WERI-Rb-1 (cell line): ENCODE measurements around the gene HOXB3.

ENCODE experiments used
- DNase-seq: peaks from one replicate; pipeline ENCODE4 v3.0.0-alpha.2; 2020
- H3K27ac ChIP-seq: fragments of 250-450 bp; sonication (Bioruptor Pico); 2 replicates; pipeline ENCODE4 v1.5.1; 2020; ENCODE audit warnings: mild to moderate bottlenecking, moderate library complexity
- H3K27me3 ChIP-seq: fragments of 250-450 bp; sonication (Bioruptor Pico); 2 replicates; pipeline ENCODE4 v1.5.1; 2021; ENCODE audit warnings: mild to moderate bottlenecking, low read depth, moderate library complexity; ENCODE audit not compliant: insufficient read depth, severe bottlenecking
- H3K36me3 ChIP-seq: fragments of 250-450 bp; sonication (Bioruptor Pico); 2 replicates; pipeline ENCODE4 v1.5.1; 2020; ENCODE audit warnings: mild to moderate bottlenecking, moderate library complexity
- H3K4me3 ChIP-seq: 2 replicates; pipeline ENCODE4 v1.5.1; 2011; ENCODE audit warnings: low read depth, mild to moderate bottlenecking, control low read depth, low read length
- H3K9me3 ChIP-seq: fragments of 250-450 bp; sonication (Bioruptor Pico); 2 replicates; pipeline ENCODE4 v1.5.1; 2021; ENCODE audit warnings: mild to moderate bottlenecking, moderate library complexity; ENCODE audit not compliant: severe bottlenecking
- TF ChIP-seq, protein P1 (sequence below): IDR thresholded peaks from 2 replicates; pipeline ENCODE4 v1.5.1; 2011; ENCODE audit warnings: low read depth, mild to moderate bottlenecking, control low read depth, inconsistent platforms, low read length

HOXB3 gene

DNA sequence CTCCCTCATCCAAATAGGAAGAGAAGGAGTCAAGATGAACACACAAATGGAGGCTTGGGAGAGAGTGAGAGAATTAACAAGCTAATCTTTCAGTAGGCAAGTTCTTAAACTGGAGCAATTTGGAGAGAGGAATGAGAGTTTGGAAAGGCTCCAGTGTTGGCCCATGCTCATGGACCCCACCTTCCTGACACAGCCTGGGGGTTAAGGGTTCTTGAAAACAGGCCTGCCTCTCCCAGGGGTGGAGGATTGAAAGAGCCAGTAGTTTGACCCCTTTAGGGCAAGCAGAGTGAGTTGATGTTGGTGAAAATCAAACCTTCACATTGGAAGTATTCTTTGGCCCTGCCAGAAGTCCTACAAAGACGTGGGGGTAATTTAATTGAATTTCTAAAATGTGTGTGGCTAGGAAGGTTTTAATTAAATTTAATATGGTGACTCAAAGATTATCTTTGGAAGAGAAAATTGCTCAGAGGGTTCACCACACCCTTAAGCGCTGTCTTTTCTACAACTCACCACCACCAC is 5.8 kb downstream of the HOXB3 start:
- H3K27ac ChIP-seq = no peak overlapping the region
- DNase-seq = no peak
- H3K4me3 ChIP-seq = no peak overlapping the region
- no peaks in the 10 kb centered on the region for H3K36me3 ChIP-seq
- peaks cover 20% of the 10 kb centered on the region for H3K9me3 ChIP-seq
- H3K27me3 ChIP-seq = peaks cover 98% of the 10 kb centered on the region
- TF ChIP-seq, protein P1, sequence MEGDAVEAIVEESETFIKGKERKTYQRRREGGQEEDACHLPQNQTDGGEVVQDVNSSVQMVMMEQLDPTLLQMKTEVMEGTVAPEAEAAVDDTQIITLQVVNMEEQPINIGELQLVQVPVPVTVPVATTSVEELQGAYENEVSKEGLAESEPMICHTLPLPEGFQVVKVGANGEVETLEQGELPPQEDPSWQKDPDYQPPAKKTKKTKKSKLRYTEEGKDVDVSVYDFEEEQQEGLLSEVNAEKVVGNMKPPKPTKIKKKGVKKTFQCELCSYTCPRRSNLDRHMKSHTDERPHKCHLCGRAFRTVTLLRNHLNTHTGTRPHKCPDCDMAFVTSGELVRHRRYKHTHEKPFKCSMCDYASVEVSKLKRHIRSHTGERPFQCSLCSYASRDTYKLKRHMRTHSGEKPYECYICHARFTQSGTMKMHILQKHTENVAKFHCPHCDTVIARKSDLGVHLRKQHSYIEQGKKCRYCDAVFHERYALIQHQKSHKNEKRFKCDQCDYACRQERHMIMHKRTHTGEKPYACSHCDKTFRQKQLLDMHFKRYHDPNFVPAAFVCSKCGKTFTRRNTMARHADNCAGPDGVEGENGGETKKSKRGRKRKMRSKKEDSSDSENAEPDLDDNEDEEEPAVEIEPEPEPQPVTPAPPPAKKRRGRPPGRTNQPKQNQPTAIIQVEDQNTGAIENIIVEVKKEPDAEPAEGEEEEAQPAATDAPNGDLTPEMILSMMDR = no peak

DNA sequence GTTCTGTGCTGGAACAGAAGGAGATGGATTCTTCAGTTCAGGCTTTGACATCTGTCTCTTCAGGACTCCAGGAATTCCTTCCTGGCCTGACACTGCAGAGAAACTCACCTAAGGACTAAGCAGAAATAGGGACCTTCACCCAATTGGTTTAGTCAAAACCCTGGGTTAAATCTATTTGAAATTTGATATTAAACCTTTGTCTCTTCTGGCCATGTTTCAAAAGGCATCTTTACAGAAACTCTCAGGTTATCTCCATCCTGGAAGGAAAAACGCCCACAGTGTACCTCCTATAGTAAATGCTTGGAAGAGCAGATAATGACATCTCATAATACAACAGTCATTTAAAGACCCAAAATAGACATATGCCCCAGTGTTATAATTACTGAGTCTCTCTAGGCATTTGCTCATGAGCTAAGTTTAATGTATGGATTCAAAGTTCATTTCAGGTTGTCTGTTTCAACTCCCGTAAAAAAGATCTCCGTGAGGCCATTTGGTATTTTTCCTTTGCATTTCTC is 6.3 kb downstream of the HOXB3 start:
- DNase-seq = no peak
- TF ChIP-seq, protein P1 = no peak
- Histone ChIP-seq H3K27me3 (peaks cover 98% of the 10 kb centered on the region), H3K36me3 (no peaks in the 10 kb centered on the region), H3K9me3 (peaks cover 20% of the 10 kb centered on the region), H3K27ac (no peak overlapping the region), H3K4me3 (no peak overlapping the region)

DNA sequence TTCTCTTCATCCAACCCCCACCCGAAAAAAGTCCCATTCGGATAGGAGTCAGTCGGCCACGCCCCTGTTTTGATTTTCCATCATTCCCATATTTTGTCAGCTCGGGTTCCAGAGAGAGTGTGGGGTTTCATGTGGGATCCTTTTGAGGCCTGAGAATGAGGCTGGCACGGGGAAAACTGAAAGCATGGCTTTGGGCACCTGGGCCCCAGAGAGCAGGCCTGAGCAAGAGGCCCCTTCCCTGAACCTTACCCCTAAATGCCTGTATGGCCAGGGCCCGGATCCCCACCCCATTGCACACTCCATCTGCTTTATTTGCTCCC is 7.3 kb downstream of the HOXB3 start:
- Histone ChIP-seq H3K27ac (no peak overlapping the region), H3K36me3 (no peaks in the 10 kb centered on the region), H3K4me3 (no peak overlapping the region), H3K9me3 (peaks cover 20% of the 10 kb centered on the region), H3K27me3 (peaks cover 92% of the 10 kb centered on the region)
- TF ChIP-seq, protein P1 = no peak
- no peak for DNase-seq

DNA sequence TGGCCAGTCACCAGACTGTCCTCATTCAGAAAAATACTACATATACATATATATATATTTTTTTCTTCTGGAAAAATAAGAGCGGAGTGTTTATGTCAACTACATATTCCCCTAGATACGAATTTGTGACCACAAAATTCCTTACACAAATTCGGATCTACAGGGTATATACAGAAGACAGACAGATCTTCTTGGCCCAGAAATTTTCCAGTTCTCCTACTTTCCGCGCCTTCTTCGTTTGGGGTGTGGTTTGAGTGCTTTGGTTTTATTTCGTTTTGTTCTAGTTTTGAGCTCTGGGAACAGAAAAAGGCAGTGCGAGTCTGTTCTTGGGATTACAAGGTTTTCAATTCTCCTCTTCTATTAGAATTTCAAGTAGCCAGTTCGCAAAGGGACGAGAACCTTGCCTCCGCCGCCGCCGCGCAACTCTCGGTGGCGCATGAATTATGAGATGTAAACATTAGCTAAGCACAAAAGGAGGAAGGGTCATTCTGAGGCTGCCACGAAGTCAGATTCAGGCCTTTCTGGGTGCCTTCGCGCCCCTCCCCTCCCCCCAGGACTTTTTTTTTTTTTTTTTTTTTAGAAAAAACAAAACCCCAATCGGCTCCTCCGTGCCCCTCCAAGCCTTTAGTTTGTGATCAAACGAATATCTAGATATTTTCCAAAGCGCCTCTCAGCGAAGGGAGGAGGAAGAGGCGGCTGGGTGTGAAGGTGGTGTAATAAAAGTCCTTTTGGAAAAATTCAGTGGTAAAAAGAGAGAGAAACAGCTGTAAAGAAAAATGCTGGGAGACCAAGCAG is 10.1 kb downstream of the HOXB3 start:
- Histone ChIP-seq H3K4me3 (no peak overlapping the region), H3K27ac (no peak overlapping the region), H3K36me3 (no peaks in the 10 kb centered on the region), H3K27me3 (peaks cover 91% of the 10 kb centered on the region), H3K9me3 (peaks cover 14% of the 10 kb centered on the region)
- TF ChIP-seq, protein P1 = no peak
- DNase-seq = no peak

DNA sequence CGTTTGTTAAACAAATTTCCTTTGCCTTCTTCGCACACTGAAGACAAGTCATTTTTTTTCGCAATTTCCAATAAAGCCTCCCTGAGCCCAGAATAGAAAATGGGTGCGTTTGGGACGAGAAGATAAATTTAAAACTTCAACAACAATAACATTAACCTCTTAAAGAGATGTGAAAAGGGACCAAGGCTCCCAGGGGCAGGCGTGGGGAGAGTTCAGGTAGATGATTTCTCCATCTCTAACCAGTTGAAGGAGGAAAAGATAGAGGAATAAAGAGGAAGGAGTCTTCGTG is 10.6 kb downstream of the HOXB3 start:
- no peak overlapping the region for H3K27ac ChIP-seq
- H3K4me3 ChIP-seq = no peak overlapping the region
- H3K9me3 ChIP-seq = peaks cover 14% of the 10 kb centered on the region
- TF ChIP-seq, protein P1 = no peak
- H3K27me3 ChIP-seq = peaks cover 93% of the 10 kb centered on the region
- no peaks in the 10 kb centered on the region for H3K36me3 ChIP-seq
- no peak for DNase-seq
